Mammary epithelial cell (primary cell): Measurements from ENCODE around the gene SDCCAG8.

Experiments
- CTCF ChIP-seq, 2 donors: IDR thresholded peaks in 1 of 2; conservative IDR thresholded peaks in 1 of 2; 2 replicates each; pipeline ENCODE4 v1.5.1; 2011 to 2012; ENCODE audit warnings: inconsistent platforms in 2 of 2, low read length in 2 of 2, mild to moderate bottlenecking in 2 of 2, control low read depth in 1 of 2, low read depth in 1 of 2; ENCODE audit not compliant: insufficient read depth in 1 of 2; ENCODE audit errors: extremely low read depth in 1 of 2
- EZH2 ChIP-seq: IDR thresholded peaks from 2 replicates; pipeline ENCODE4 v1.6.1; 2012; ENCODE audit warnings: low read length, inconsistent platforms, borderline replicate concordance

DNA sequence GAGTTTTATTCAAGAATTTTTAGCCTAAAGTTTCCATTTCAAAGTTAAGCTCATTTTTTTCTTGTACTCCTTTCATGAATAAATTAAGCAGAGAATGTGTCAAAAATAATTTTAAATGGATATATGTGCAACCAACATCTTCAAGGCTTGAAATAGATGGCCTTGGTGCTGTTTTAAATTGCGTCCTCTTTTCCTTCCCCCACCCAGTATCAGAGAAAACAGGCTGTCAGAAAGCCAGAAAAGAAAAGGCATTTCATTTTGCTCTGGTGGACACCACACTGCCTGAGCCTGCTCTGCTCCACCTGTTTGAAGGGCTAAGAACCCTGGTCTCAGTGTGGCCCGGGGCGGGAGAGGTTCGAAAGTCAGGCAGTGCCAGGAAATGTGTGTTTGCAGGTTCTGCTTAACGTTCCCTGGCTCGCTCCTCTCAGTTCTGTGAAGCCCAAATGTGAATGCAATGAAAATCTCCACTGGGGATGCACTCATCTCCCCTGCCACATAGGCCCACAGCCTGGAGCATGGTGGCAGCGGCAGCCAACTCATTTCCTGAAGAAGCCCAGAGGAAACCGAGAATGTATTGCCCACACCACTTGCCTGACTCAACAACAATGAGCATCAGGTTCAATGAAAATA, 134.4 kb downstream of the SDCCAG8 start:
- TF ChIP-seq CTCF (conservative IDR thresholded peaks at IDR 0.05 in 1 of 2, IDR thresholded peaks at IDR 0.05 in 1 of 2; ENCODE audit: extremely low read depth in 1 of 2, insufficient read depth in 1 of 2, low read depth in 1 of 2, low read length in 2 of 2) (no peak), EZH2 (no peak)
